Suprapubic skin (tissue), 4 donors: ENCODE data around the gene CMTM3.

Experiments used
- POLR2A ChIP-seq, 2 donors: fragments of 450-650 bp; IDR thresholded peaks; one replicate each; pipeline ENCODE4 v1.6.1; 2017; ENCODE audit warnings: antibody characterized with exemption in 2 of 2, mild to moderate bottlenecking in 2 of 2, moderate library complexity in 2 of 2
- POLR2AphosphoS5 ChIP-seq, 3 donors: sonication (generic); formaldehyde crosslinking; IDR thresholded peaks; one replicate each; pipeline ENCODE4 v1.6.1; 2017; ENCODE audit warnings: antibody characterized with exemption in 3 of 3

DNA sequence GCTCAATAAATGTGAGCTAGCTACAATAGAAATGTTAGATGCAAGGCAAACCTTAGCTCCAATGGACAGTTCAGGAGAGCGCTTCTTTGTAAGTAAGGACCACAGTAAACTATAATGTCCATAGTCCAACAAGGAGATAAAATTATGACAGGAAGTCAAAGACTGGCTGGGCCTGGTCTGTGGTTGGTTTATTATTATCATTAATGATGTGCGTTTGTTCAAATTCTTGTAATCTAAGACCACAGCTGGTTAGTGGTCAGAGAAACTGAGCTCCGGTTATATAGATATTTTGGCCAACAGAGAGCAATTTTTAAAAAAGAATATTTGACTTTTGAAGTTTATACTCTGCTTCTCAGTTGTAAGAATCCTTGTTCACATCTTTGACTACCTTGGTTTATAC, 30.0 kb upstream of the CMTM3 start:
- TF ChIP-seq POLR2A (IDR thresholded peaks at IDR 0.05), result no peak
- no peak for TF ChIP-seq POLR2AphosphoS5 (IDR thresholded peaks at IDR 0.05)
